HepG2 (cell line): ENCODE results near the gene CYBC1. TPM values are rescaled to one million over a fixed set of nuclear protein-coding genes. Genes with fewer than 3 reads are reported as not detected.

Source experiments
- CENPBD1 ChIP-seq: sonication (generic); formaldehyde crosslinking; IDR thresholded peaks from 2 replicates; pipeline ENCODE4 v1.8.0; 2022; ENCODE audit warnings: missing genetic modification reagents, low read depth, mild to moderate bottlenecking, borderline replicate concordance
- CSRNP2 ChIP-seq: sonication (generic); formaldehyde crosslinking; conservative IDR thresholded peaks from 2 replicates; pipeline ENCODE4 v1.8.0; 2022; ENCODE audit warnings: low read depth, missing genetic modification reagents
- HMG20B ChIP-seq: conservative IDR thresholded peaks from 2 replicates; pipeline ENCODE4 v1.6.1; 2016; ENCODE audit warnings: missing genetic modification reagents, missing compliant biosample characterization
- IKZF5 ChIP-seq: IDR thresholded peaks from 2 replicates; pipeline ENCODE4 v1.6.1; 2018; ENCODE audit warnings: missing genetic modification reagents, mild to moderate bottlenecking, missing compliant biosample characterization
- KAT7 ChIP-seq: IDR thresholded peaks from 2 replicates; pipeline ENCODE4 v1.6.1; 2018; ENCODE audit warnings: borderline replicate concordance, missing compliant biosample characterization
- LBX2 ChIP-seq: sonication (generic); formaldehyde crosslinking; IDR thresholded peaks from 2 replicates; pipeline ENCODE4 v1.5.0; 2020; ENCODE audit warnings: missing genetic modification reagents, mild to moderate bottlenecking, borderline replicate concordance
- MTF2 ChIP-seq: sonication (generic); formaldehyde crosslinking; IDR thresholded peaks from 2 replicates; pipeline ENCODE4 v1.5.0; 2020; ENCODE audit warnings: missing genetic modification reagents, borderline replicate concordance
- NCOA5 ChIP-seq: sonication (generic); formaldehyde crosslinking; IDR thresholded peaks from 2 replicates; pipeline ENCODE4 v1.4.0; 2020; ENCODE audit warnings: missing genetic modification reagents
- NFKBIZ ChIP-seq: IDR thresholded peaks from 2 replicates; pipeline ENCODE4 v1.6.1; 2018; ENCODE audit warnings: missing genetic modification reagents, missing compliant biosample characterization
- NR2F1 ChIP-seq, 2 experiments: fragments of 450-650 bp in 1 of 2; formaldehyde crosslinking in 1 of 2; IDR thresholded peaks; 2 replicates each; pipeline versions ENCODE4 v1.5.0 to v1.6.1; 2016 to 2020; ENCODE audit warnings: mild to moderate bottlenecking in 1 of 2, missing compliant biosample characterization in 1 of 2, missing genetic modification reagents in 1 of 2, moderate library complexity in 1 of 2
- REPIN1 ChIP-seq: sonication (generic); formaldehyde crosslinking; IDR thresholded peaks from 2 replicates; pipeline ENCODE4 v1.8.0; 2022; ENCODE audit warnings: missing genetic modification reagents, low read depth, mild to moderate bottlenecking, borderline replicate concordance
- SMARCE1 ChIP-seq: fragments of 450-650 bp; IDR thresholded peaks from 2 replicates; pipeline ENCODE4 v1.6.1; 2017; ENCODE audit warnings: borderline replicate concordance
- SRSF4 ChIP-seq: fragments of 200-400 bp; formaldehyde crosslinking; IDR thresholded peaks from one replicate; pipeline ENCODE4 v1.6.1; 2018; ENCODE audit warnings: mild to moderate bottlenecking, low read depth, low read length, moderate library complexity; ENCODE audit not compliant: poor library complexity, severe bottlenecking
- TBX2 ChIP-seq: sonication (generic); formaldehyde crosslinking; IDR thresholded peaks from 2 replicates; pipeline ENCODE4 v1.5.0; 2020; ENCODE audit warnings: missing genetic modification reagents, mild to moderate bottlenecking, borderline replicate concordance
- TEAD3 ChIP-seq: optimal IDR thresholded peaks from 2 replicates; pipeline ENCODE3; 2016; ENCODE audit warnings: borderline replicate concordance
- WIZ ChIP-seq: sonication (generic); formaldehyde crosslinking; IDR thresholded peaks from 2 replicates; pipeline ENCODE4 v1.5.1; 2020; ENCODE audit warnings: mild to moderate bottlenecking, missing genetic modification reagents
- ZBTB1 ChIP-seq: sonication (generic); formaldehyde crosslinking; IDR thresholded peaks from 2 replicates; pipeline ENCODE4 v1.4.0; 2020; ENCODE audit warnings: missing genetic modification reagents, borderline replicate concordance
- ZNF512B ChIP-seq: sonication (generic); formaldehyde crosslinking; IDR thresholded peaks from 2 replicates; pipeline ENCODE4 v1.5.1; 2020; ENCODE audit warnings: missing genetic modification reagents, mild to moderate bottlenecking, borderline replicate concordance
- ZNF569 ChIP-seq: sonication (generic); formaldehyde crosslinking; IDR thresholded peaks from 2 replicates; pipeline ENCODE4 v1.5.0; 2020; ENCODE audit warnings: mild to moderate bottlenecking, missing genetic modification reagents, moderate library complexity, borderline replicate concordance
- ZNF607 ChIP-seq: sonication (generic); formaldehyde crosslinking; IDR thresholded peaks from 2 replicates; pipeline ENCODE4 v1.5.1; 2020; ENCODE audit warnings: missing genetic modification reagents, mild to moderate bottlenecking, borderline replicate concordance
- ZNF7 ChIP-seq: IDR thresholded peaks from 2 replicates; pipeline ENCODE4 v1.6.1; 2016; ENCODE audit warnings: missing biosample characterization, missing genetic modification reagents
- ZNF788 ChIP-seq: sonication (generic); formaldehyde crosslinking; IDR thresholded peaks from 2 replicates; pipeline ENCODE4 v1.5.0; 2020; ENCODE audit warnings: mild to moderate bottlenecking, missing genetic modification reagents, borderline replicate concordance
- polyA plus RNA-seq, 8 experiments: library from polyadenylated mRNA; depleted of rRNA in 3 of 8; stranded (reverse) in 7 of 8; unstranded in 1 of 8; fragments of >200 nt; fragmentation: Illumina TruSeq in 4 of 8; extraction: Trizol in 4 of 8; gene quantifications; 2 replicates each; pipeline versions ENCODE4 v1.2.1 to v1.2.3, GENCODE V29; 2011 to 2016; ENCODE audit warnings: low read depth in 4 of 8, missing spikeins in 1 of 8, mixed read lengths in 1 of 8; ENCODE audit not compliant: insufficient read depth in 1 of 8
- total RNA-seq, 5 experiments: library from RNA; depleted of rRNA; stranded (reverse); fragments of >200 nt; fragmentation: Illumina TruSeq; extraction: Trizol; gene quantifications; 2 replicates each; pipeline ENCODE4 v1.2.3, GENCODE V29; 2016; ENCODE audit warnings: low read depth in 1 of 5

CYBC1 gene
- total and polyA plus RNA-seq, 2 of the 13 experiments (the other 11 are each of a cell fraction or from before 2014, with no cell fraction given) = 43.4 to 44.1 TPM

- TF ChIP-seq CSRNP2 (0 out of 2 replicates have a peak, but pooled peaks have one; percentile 60), ZNF607 (CRISPR knock-in tag) (peak; percentile 88), HMG20B (CRISPR knock-in tag) (no peak), ZNF512B (CRISPR knock-in tag) (no peak), NCOA5 (CRISPR knock-in tag) (no peak), ZBTB1 (no peak), LBX2 (0 out of 2 replicates have a peak, but pooled peaks have one; percentile 66), REPIN1 (CRISPR knock-in tag) (peak; percentile 85; the same call in 1 of the 2 replicates), NR2F1 (CRISPR knock-in tag; IDR thresholded peaks at IDR 0.05) (no peak), TEAD3 (CRISPR knock-in tag) (no peak), SRSF4 (no peak), SMARCE1 (no peak), ZNF788 (CRISPR knock-in tag) (peak; percentile 79; the same call in 1 of the 2 replicates), ZNF569 (no peak), IKZF5 (peak; percentile 80; the same call in 1 of the 2 replicates), CENPBD1 (CRISPR knock-in tag) (no peak; the same call in 1 of the 2 replicates), MTF2 (CRISPR knock-in tag) (peak; percentile 90), WIZ (CRISPR knock-in tag) (0 out of 2 replicates have a peak, but pooled peaks have one; percentile 22), KAT7 (CRISPR knock-in tag) (peak; percentile 81; the same call in 1 of the 2 replicates), NFKBIZ (CRISPR knock-in tag) (no peak), ZNF7 (no peak), TBX2 (CRISPR knock-in tag) (peak; percentile 82)
Measured at GRCh38 chr17:82450357-82451106, at the start of gene CYBC1 (continued).
